Testis (tissue), 3 donors: ENCODE data around the gene NPAS3. TPM values are rescaled to one million over a fixed set of nuclear protein-coding genes. Genes with fewer than 3 reads are reported as not detected.

ENCODE experiments used
- DNase-seq: peaks from one replicate; pipeline ENCODE4 v3.0.0-alpha.2; 2019
- H3K27ac ChIP-seq, 2 donors: fragments of 200-600 bp; sonication (generic); one replicate each; pipeline ENCODE4 v1.5.1; 2019
- H3K27me3 ChIP-seq: fragments of 200-600 bp; sonication (generic); one replicate; pipeline ENCODE4 v1.5.1; 2019
- H3K36me3 ChIP-seq: fragments of 200-600 bp; sonication (generic); one replicate; pipeline ENCODE4 v1.5.1; 2017; ENCODE audit warnings: low read depth; ENCODE audit errors: missing control alignments
- H3K4me1 ChIP-seq: fragments of 200-600 bp; sonication (generic); one replicate; pipeline ENCODE4 v1.5.1; 2019
- H3K4me3 ChIP-seq, 2 donors: fragments of 200-600 bp; sonication (generic); one replicate each; pipeline ENCODE4 v1.5.1; 2017 to 2019
- H3K9me3 ChIP-seq: fragments of 200-600 bp; sonication (generic); one replicate; pipeline ENCODE4 v1.5.1; 2017
- CTCF ChIP-seq, 3 experiments: fragments of 450-650 bp in 2 of 3; fragments of 200-600 bp in 1 of 3; sonication (generic) in 1 of 3; IDR thresholded peaks; one replicate each; pipeline ENCODE4 v1.5.1; 2016 to 2019; ENCODE audit warnings: antibody characterized with exemption in 3 of 3, mild to moderate bottlenecking in 2 of 3, moderate library complexity in 1 of 3
- POLR2A ChIP-seq: fragments of 450-650 bp; IDR thresholded peaks from one replicate; pipeline ENCODE4 v1.6.1; 2017; ENCODE audit warnings: antibody characterized with exemption, mild to moderate bottlenecking, moderate library complexity
- WGBS, 2 donors: methylation state at CpG; one replicate each; pipeline ENCODE4 v1.1.5; 2018; 5-methylcytosine and 5-hydroxymethylcytosine counted together
- intact Hi-C: fragments of 100-400 bp; cut with DNase I; formaldehyde crosslinking; loops from one replicate; pipeline ENCODE4 v1.15.1; 2023; ENCODE audit warnings: low total_unique reads
- polyA plus RNA-seq: library from polyadenylated mRNA; stranded (reverse); fragments of 350-450 nt; fragmentation: Illumina TruSeq; extraction: RNeasy Lipid Tissue Mini Kit (QIAGEN cat#74804); gene quantifications from one replicate; pipeline ENCODE4 v1.2.3, GENCODE V29; 2014; ENCODE audit warnings: low read depth, low replicate concordance; ENCODE audit not compliant: insufficient read depth
- total RNA-seq, 2 donors: library from RNA; depleted of rRNA; stranded (reverse); fragments of >200 nt; gene quantifications; one replicate each; pipeline ENCODE4 v1.2.3, GENCODE V29; 2016

NPAS3 gene
- total and polyA plus RNA-seq, 3 donors from 2014 or later: 1.1 to 3.7 (median 1.8) TPM

GRCh38 chr14:33710273-33710672 lies 771.6 kb downstream of the NPAS3 start:
- no peaks in the 10 kb centered on the region for H3K36me3 ChIP-seq
- DNase-seq: no peak
- TF ChIP-seq CTCF (IDR thresholded peaks at IDR 0.05): no peak
- TF ChIP-seq POLR2A: no peak
- intact Hi-C loops: no loop called here
- no peaks in the 10 kb centered on the region for H3K9me3 ChIP-seq
- H3K27me3 ChIP-seq: no peaks in the 10 kb centered on the region
- no peak overlapping the region for H3K4me3 ChIP-seq
- no peak overlapping the region for H3K27ac ChIP-seq
- H3K4me1 ChIP-seq: no peaks in the 10 kb centered on the region
- 84 to 91% methylated on average over 7 of the region's 7 CpGs for WGBS, 2 donors

- Histone ChIP-seq H3K4me1 (no peaks in the 10 kb centered on the region), H3K27ac (no peak overlapping the region), H3K36me3 (no peaks in the 10 kb centered on the region), H3K27me3 (no peaks in the 10 kb centered on the region), H3K4me3 (no peak overlapping the region), H3K9me3 (no peaks in the 10 kb centered on the region)
- TF ChIP-seq CTCF (IDR thresholded peaks at IDR 0.05) (no peak), POLR2A (no peak)
- intact Hi-C loops: no loop called here
- 83 to 94% methylated on average over 11 of the region's 11 CpGs for WGBS, 2 donors
- no peak for DNase-seq
Observed at GRCh38 chr14:33711194-33711593, 772.5 kb downstream of the NPAS3 start.

- no peaks in the 10 kb centered on the region for H3K36me3 ChIP-seq
- TF ChIP-seq CTCF (IDR thresholded peaks at IDR 0.05) (no peak), POLR2A (no peak)
- H3K4me1 ChIP-seq: no peaks in the 10 kb centered on the region
- H3K4me3 ChIP-seq: no peak overlapping the region
- 77% methylated on average over 5 of the region's 5 CpGs for WGBS, 2 donors
- no peak for DNase-seq
- H3K9me3 ChIP-seq: no peaks in the 10 kb centered on the region
- intact Hi-C loops: no loop called here
- H3K27me3 ChIP-seq: no peaks in the 10 kb centered on the region
- H3K27ac ChIP-seq: no peak overlapping the region
Observed at GRCh38 chr14:33711811-33712216, 773.1 kb downstream of the NPAS3 start.

- H3K27me3 ChIP-seq: no peaks in the 10 kb centered on the region
- DNase-seq: no peak
- H3K36me3 ChIP-seq: no peaks in the 10 kb centered on the region
- H3K9me3 ChIP-seq: no peaks in the 10 kb centered on the region
- TF ChIP-seq POLR2A: no peak
- TF ChIP-seq CTCF (IDR thresholded peaks at IDR 0.05): no peak
- no peak overlapping the region for H3K4me3 ChIP-seq
- H3K27ac ChIP-seq: no peak overlapping the region
- no peaks in the 10 kb centered on the region for H3K4me1 ChIP-seq
- 95 to 96% methylated on average over 1 of the region's 1 CpG for WGBS, 2 donors
- intact Hi-C loops: no loop called here
Observed at GRCh38 chr14:33714527-33715226, 776.0 kb downstream of the NPAS3 start.

GRCh38 chr14:33715227-33715528 lies 776.5 kb downstream of the NPAS3 start:
- 97 to 100% methylated on average over 1 of the region's 1 CpG for WGBS, 2 donors

More at GRCh38 chr14:33715227-33715528, 776.5 kb downstream of the NPAS3 start:
- Histone ChIP-seq H3K4me3 (no peak overlapping the region), H3K27me3 (no peaks in the 10 kb centered on the region), H3K9me3 (no peaks in the 10 kb centered on the region), H3K36me3 (no peaks in the 10 kb centered on the region), H3K27ac (no peak overlapping the region), H3K4me1 (no peaks in the 10 kb centered on the region)
- no peak for DNase-seq
- intact Hi-C loops: no loop called here
- TF ChIP-seq POLR2A: no peak
- TF ChIP-seq CTCF (IDR thresholded peaks at IDR 0.05): no peak
